ENCODE measurements around the gene KRT13. TPM values are rescaled to one million over a fixed set of nuclear protein-coding genes. Genes with fewer than 3 reads are reported as not detected.

The KRT13 gene
- total and polyA plus RNA-seq, 12 donors: 0.54 to 20.0 (median 3.5) TPM; not detected in 7

DNA sequence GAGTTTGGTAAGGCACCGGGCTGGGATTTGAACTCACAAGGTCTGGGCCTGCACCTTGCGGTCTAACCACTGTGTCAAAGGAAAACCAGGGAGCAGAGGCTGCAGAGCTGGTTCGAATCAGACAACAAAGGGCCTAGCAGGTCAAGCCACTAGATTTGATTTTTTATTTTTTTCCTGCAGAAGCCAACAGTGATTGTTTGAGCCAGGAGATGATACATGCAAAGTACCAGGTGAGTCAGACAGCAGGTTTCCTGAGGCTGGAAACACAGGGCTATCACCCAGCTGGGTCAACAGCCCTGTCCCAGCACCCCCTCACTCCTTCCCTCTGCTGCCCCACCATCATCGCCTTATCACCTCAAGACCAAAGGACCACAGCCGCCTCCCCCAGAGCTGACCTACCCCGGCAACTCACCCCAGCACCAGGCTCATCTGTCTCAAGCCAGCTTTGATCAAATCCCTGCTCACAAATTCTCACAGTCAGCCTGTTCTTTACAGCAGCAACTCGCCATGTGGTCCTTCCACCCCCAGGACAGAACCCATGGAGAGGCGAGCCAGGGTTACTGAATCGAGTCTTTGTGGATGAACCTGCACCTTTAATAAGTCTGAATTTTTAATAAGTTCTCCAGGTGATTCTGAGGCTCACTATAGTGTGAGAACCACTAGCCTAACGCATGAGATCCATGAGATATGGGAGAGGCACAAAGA is 35.7 kb upstream of the KRT13 start:
- no peak for DNase-seq

DNA sequence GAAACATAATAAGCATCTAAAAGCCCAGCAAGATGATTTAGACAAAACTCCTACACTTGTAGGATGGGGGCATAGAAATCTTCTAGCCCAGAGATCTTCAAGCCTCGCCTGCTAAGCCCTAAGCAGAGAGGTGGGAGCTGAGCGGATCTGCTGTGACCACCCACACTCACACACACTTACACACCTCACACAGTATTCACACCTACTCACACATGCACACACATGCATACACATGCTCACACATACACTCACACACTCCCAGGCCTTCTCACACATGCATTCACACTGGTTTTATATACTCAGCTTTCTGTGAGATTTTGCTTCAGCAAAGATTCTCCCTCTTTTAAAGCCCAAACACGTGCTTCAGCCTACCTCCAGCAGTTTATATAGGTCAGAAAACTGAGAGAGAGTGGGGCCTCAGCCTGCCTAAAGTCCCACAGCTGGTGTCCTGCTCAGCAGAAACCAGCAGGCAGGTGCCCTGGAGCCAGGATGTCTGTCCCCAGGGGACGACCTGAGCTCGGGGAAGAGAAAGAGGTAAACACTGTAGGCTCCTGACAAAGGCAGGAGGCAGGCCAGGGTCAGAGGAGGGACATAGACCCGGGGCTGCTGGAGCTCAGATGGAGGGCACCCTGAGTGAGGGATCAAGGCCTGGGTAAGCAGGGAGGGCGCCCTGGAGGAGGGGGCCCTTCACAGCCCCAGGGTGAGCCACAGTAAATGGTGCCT is 34.7 kb upstream of the KRT13 start:
- TF ChIP-seq, protein P1, sequence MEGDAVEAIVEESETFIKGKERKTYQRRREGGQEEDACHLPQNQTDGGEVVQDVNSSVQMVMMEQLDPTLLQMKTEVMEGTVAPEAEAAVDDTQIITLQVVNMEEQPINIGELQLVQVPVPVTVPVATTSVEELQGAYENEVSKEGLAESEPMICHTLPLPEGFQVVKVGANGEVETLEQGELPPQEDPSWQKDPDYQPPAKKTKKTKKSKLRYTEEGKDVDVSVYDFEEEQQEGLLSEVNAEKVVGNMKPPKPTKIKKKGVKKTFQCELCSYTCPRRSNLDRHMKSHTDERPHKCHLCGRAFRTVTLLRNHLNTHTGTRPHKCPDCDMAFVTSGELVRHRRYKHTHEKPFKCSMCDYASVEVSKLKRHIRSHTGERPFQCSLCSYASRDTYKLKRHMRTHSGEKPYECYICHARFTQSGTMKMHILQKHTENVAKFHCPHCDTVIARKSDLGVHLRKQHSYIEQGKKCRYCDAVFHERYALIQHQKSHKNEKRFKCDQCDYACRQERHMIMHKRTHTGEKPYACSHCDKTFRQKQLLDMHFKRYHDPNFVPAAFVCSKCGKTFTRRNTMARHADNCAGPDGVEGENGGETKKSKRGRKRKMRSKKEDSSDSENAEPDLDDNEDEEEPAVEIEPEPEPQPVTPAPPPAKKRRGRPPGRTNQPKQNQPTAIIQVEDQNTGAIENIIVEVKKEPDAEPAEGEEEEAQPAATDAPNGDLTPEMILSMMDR (IDR thresholded peaks at IDR 0.05): no peak
- no peak for TF ChIP-seq POLR2A (IDR thresholded peaks at IDR 0.05)
- H3K36me3 ChIP-seq (replicated peaks in 1 of 2): no peaks in the 10 kb centered on the region
- no peaks in the 10 kb centered on the region for H3K4me1 ChIP-seq (replicated peaks in 1 of 2)
- H3K27me3 ChIP-seq: no peaks in the 10 kb centered on the region
- H3K4me3 ChIP-seq: no peak overlapping the region
- WGBS, 4 donors: 70 to 75% (median 72%) methylated on average over 7 of the region's 7 CpGs
- intact Hi-C loops (cut with DNase I): no loop called here
- no peak overlapping the region for H3K27ac ChIP-seq
- no peaks in the 10 kb centered on the region for H3K9me3 ChIP-seq (replicated peaks in 1 of 3)
- DNase-seq: no peak

More for the DNA sequence above, 35.7 kb upstream of the KRT13 start:
- TF ChIP-seq, protein P1 (IDR thresholded peaks at IDR 0.05): no peak
- TF ChIP-seq POLR2A (IDR thresholded peaks at IDR 0.05): no peak
- Histone ChIP-seq H3K27me3 (no peaks in the 10 kb centered on the region), H3K27ac (no peak overlapping the region), H3K4me3 (no peak overlapping the region), H3K4me1 (replicated peaks in 1 of 2) (no peaks in the 10 kb centered on the region), H3K36me3 (replicated peaks in 1 of 2) (no peaks in the 10 kb centered on the region), H3K9me3 (replicated peaks in 1 of 3) (no peaks in the 10 kb centered on the region)
- 83 to 89% (median 86%) methylated on average over 10 of the region's 10 CpGs for WGBS, 4 donors
- intact Hi-C loops (cut with DNase I): no loop called here

DNA sequence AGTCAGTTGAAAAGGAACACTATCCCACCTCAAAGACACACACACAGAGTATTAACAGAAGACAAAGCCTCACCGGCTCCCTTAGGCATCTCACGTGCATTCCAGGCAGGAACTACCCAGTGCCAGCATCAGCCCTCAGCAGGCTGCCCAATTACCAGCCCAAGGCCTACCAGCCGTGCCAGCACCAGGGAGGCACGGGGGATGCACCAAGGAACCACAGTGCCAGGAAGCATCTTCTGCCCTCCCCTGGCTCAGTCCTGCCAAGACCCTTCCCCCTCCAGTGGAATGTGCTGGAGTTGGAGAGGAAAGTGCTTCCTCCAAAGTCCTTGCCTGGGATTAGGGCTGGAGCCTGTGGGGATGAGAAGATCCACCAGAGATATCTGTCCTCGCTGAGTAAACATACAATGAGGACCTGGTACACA is 33.7 kb upstream of the KRT13 start:
- no peak for DNase-seq
- 86 to 92% (median 91%) methylated on average over 3 to 5 of the region's 5 CpGs for WGBS, 4 donors

DNA sequence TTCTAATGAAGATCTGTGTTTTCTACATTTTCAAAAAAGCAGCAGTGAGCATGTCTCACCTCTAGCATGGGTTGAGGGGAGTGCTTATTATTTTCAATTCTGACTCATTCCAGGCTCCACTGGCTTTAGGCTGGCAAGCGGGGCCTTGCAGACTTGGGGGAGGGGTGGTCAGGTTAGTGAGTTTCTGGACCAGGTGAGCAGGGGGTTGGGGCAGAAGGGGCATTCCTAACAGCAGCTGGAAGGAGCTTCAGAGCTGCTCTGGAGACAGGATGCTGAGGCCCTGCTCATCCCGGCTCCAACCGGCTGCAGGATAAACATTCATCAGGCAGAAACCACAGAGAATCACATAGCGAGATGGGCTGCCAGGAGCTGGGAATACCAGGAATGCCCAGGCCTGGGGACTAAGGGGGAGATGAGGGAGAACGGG is 33.2 kb upstream of the KRT13 start:
- Histone ChIP-seq H3K4me1 (replicated peaks in 1 of 2) (no peaks in the 10 kb centered on the region), H3K4me3 (no peak overlapping the region), H3K36me3 (replicated peaks in 1 of 2) (no peaks in the 10 kb centered on the region), H3K27me3 (no peaks in the 10 kb centered on the region), H3K27ac (no peak overlapping the region), H3K9me3 (replicated peaks in 1 of 3) (no peaks in the 10 kb centered on the region)
- no peak for TF ChIP-seq POLR2A (IDR thresholded peaks at IDR 0.05)
- TF ChIP-seq, protein P1 (IDR thresholded peaks at IDR 0.05): no peak
- DNase-seq: no peak
- intact Hi-C loops (cut with DNase I): no loop called here
- WGBS, 4 donors: 73 to 85% (median 77%) methylated on average over 4 to 5 of the region's 5 CpGs

More for the DNA sequence above, 33.7 kb upstream of the KRT13 start:
- intact Hi-C loops (cut with DNase I): no loop called here
- Histone ChIP-seq H3K4me1 (replicated peaks in 1 of 2) (no peaks in the 10 kb centered on the region), H3K36me3 (replicated peaks in 1 of 2) (no peaks in the 10 kb centered on the region), H3K27ac (no peak overlapping the region), H3K27me3 (no peaks in the 10 kb centered on the region), H3K9me3 (replicated peaks in 1 of 3) (no peaks in the 10 kb centered on the region), H3K4me3 (no peak overlapping the region)
- TF ChIP-seq, protein P1 (IDR thresholded peaks at IDR 0.05): no peak
- no peak for TF ChIP-seq POLR2A (IDR thresholded peaks at IDR 0.05)
